Measurements from ENCODE around the gene IL33.

Gene IL33

DNA sequence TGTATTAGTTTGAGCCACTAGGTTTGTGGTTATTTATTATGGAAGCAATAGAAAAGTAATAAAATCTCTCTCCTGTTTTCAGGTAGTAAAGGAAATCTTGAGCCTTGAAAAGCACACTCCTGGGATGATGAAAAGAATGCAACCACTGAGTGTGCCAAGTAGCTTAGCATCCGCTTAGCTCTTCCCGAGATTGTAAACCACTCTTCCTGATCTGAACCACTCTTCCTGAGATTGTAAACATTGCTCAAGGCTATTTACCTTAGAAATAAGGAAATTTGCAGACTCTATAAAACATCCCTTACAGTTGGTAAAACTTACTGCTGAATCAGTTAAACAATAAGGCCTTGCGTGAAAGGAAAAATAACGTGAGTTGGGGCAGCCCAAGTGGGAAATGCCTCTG, 17.4 kb upstream of the IL33 start:
- no peak overlapping the region for H3K4me3 ChIP-seq (ENCODE audit: low read depth, low read length)
- TF ChIP-seq CTCF (IDR thresholded peaks at IDR 0.05; ENCODE audit: low read depth, low read length): no peak

DNA sequence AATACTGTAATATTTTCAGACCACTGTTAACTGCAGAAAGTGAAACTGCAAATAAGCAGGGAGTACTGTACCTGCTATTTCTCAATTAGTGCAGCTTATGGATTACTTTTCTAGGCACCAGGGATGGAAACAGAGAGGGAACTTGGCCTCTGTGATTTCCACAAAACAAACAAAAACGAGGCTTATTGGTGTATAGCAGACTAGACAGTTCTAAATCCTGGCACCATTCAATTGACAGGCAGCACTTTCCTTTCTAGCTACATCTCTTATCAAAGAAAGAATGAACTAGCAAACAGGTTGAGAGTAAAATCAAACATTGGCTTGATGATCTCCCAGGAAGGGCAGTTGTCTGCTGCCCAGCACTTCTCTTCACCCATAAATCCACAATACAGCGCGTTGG, 16.0 kb upstream of the IL33 start:
- H3K4me3 ChIP-seq (ENCODE audit: low read depth, low read length): no peak overlapping the region
- no peak for TF ChIP-seq CTCF (IDR thresholded peaks at IDR 0.05; ENCODE audit: low read depth, low read length)

GRCh38 chr9:6200761-6201160, 14.8 kb upstream of the IL33 start:
- TF ChIP-seq CTCF (IDR thresholded peaks at IDR 0.05; ENCODE audit: low read depth, low read length): no peak
- no peak overlapping the region for H3K4me3 ChIP-seq (ENCODE audit: low read depth, low read length)

- no peak for TF ChIP-seq CTCF (IDR thresholded peaks at IDR 0.05; ENCODE audit: low read depth, low read length)
- no peak overlapping the region for H3K4me3 ChIP-seq (ENCODE audit: low read depth, low read length)
Observed at GRCh38 chr9:6209966-6210365, 5.6 kb upstream of the IL33 start.

GRCh38 chr9:6212722-6213375, 2.8 kb upstream of the IL33 start:
- no peak overlapping the region for H3K4me3 ChIP-seq (ENCODE audit: low read depth, low read length)
- TF ChIP-seq CTCF (IDR thresholded peaks at IDR 0.05; ENCODE audit: low read depth, low read length): no peak

- TF ChIP-seq CTCF (IDR thresholded peaks at IDR 0.05; ENCODE audit: low read depth, low read length): no peak
- no peak overlapping the region for H3K4me3 ChIP-seq (ENCODE audit: low read depth, low read length)
Observed at GRCh38 chr9:6214434-6214833, 1.2 kb upstream of the IL33 start.

GRCh38 chr9:6214903-6215302, 704 bp upstream of the IL33 start:
- TF ChIP-seq CTCF (IDR thresholded peaks at IDR 0.05; ENCODE audit: low read depth, low read length): no peak
- H3K4me3 ChIP-seq (ENCODE audit: low read depth, low read length): no peak overlapping the region

Measured in WI38 (cell line).